ENCODE measurements around the gene ECEL1.

- TF ChIP-seq CBFB (CRISPR knock-in tag; IDR thresholded peaks at IDR 0.05; ENCODE audit: low read depth) (no peak), CTCF (IDR thresholded peaks at IDR 0.05) (no peak)
Observed at GRCh38 chr2:232516551-232516950, 28.9 kb upstream of the ECEL1 start.
